ENCODE measurements around the gene PHLDA3.

The PHLDA3 gene

DNA sequence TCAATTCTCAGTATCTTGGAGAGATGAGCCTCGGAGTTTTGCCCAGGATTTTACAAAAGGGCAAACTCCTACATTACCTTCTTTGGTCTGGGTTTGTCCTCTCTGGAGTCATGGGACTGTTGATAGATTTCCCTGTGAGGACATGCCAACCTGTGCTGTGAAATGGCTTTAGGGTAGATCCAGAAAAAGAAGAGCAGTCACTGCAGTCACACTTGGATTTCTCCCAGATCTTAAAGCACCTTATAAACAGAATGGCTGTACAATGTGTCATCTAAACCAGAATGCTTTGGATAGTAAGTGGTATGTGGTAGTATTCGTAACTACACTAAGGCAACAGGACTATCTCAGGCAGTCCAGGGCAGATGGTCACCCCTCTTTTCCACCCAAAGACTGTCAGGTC, 39.8 kb upstream of the PHLDA3 start:
- Histone ChIP-seq H4K20me1 (ENCODE audit: insufficient read depth, low read length) (peaks cover 5% of the 10 kb centered on the region; the same call in 1 of the 2 replicates), H3K27ac (ENCODE audit: low read length) (no peak overlapping the region), H3K9ac (ENCODE audit: low read length) (no peak overlapping the region), H3K79me2 (ENCODE audit: low read length) (peaks cover 38% of the 10 kb centered on the region), H2AFZ (ENCODE audit: low read depth, low read length) (no peak overlapping the region), H3K27me3 (ENCODE audit: low read depth, low read length) (no peaks in the 10 kb centered on the region), H3K9me3 (ENCODE audit: insufficient read depth, low read length) (no peaks in the 10 kb centered on the region), H3K4me2 (ENCODE audit: low read length) (no peak overlapping the region), H3K4me3 (ENCODE audit: low read length) (no peak overlapping the region), H3K4me1 (ENCODE audit: low read length) (peaks cover 68% of the 10 kb centered on the region), H3K36me3 (replicated peaks; ENCODE audit: low read depth, low read length) (peaks cover 12% of the 10 kb centered on the region)
- TF ChIP-seq, protein P1, sequence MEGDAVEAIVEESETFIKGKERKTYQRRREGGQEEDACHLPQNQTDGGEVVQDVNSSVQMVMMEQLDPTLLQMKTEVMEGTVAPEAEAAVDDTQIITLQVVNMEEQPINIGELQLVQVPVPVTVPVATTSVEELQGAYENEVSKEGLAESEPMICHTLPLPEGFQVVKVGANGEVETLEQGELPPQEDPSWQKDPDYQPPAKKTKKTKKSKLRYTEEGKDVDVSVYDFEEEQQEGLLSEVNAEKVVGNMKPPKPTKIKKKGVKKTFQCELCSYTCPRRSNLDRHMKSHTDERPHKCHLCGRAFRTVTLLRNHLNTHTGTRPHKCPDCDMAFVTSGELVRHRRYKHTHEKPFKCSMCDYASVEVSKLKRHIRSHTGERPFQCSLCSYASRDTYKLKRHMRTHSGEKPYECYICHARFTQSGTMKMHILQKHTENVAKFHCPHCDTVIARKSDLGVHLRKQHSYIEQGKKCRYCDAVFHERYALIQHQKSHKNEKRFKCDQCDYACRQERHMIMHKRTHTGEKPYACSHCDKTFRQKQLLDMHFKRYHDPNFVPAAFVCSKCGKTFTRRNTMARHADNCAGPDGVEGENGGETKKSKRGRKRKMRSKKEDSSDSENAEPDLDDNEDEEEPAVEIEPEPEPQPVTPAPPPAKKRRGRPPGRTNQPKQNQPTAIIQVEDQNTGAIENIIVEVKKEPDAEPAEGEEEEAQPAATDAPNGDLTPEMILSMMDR (IDR thresholded peaks at IDR 0.05; ENCODE audit: low read depth, low read length): no peak
- no peak for TF ChIP-seq EZH2phosphoT487 (IDR thresholded peaks at IDR 0.05; ENCODE audit: low read depth)

DNA sequence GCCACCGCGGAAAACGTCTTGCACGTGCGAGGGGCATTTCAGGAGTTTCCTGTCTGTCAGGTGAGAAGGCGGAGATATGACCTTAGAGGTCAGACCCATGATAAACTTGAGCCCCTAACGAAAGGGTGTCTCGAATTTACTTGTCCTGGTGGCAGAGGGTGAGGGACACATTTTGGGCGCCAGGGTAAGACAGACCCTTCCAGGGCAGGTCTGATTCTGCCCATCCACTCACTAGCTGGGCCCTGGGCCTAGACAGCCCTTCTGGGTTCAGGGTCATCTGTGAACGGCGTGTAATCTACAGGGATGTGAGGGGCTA, 38.3 kb upstream of the PHLDA3 start:
- H3K4me3 ChIP-seq (ENCODE audit: low read length): peak overlapping the region; percentile 93
- peaks cover 7% of the 10 kb centered on the region; the same call in 1 of the 2 replicates for H4K20me1 ChIP-seq (ENCODE audit: insufficient read depth, low read length)
- H3K4me2 ChIP-seq (ENCODE audit: low read length): peak overlapping the region; percentile 97
- H3K9me3 ChIP-seq (ENCODE audit: insufficient read depth, low read length): no peaks in the 10 kb centered on the region
- peaks cover 50% of the 10 kb centered on the region for H3K79me2 ChIP-seq (ENCODE audit: low read length)
- TF ChIP-seq EZH2phosphoT487 (IDR thresholded peaks at IDR 0.05; ENCODE audit: low read depth): no peak
- TF ChIP-seq, protein P1 (IDR thresholded peaks at IDR 0.05; ENCODE audit: low read depth, low read length): no peak
- peak overlapping the region; percentile 49 for H3K27ac ChIP-seq (ENCODE audit: low read length)
- no peaks in the 10 kb centered on the region for H3K27me3 ChIP-seq (ENCODE audit: low read depth, low read length)
- H3K36me3 ChIP-seq (replicated peaks; ENCODE audit: low read depth, low read length): peaks cover 16% of the 10 kb centered on the region
- peaks cover 62% of the 10 kb centered on the region for H3K4me1 ChIP-seq (ENCODE audit: low read length)
- peak overlapping the region; percentile 27; the same call in 1 of the 2 replicates for H2AFZ ChIP-seq (ENCODE audit: low read depth, low read length)
- H3K9ac ChIP-seq (ENCODE audit: low read length): peak overlapping the region; percentile 92

DNA sequence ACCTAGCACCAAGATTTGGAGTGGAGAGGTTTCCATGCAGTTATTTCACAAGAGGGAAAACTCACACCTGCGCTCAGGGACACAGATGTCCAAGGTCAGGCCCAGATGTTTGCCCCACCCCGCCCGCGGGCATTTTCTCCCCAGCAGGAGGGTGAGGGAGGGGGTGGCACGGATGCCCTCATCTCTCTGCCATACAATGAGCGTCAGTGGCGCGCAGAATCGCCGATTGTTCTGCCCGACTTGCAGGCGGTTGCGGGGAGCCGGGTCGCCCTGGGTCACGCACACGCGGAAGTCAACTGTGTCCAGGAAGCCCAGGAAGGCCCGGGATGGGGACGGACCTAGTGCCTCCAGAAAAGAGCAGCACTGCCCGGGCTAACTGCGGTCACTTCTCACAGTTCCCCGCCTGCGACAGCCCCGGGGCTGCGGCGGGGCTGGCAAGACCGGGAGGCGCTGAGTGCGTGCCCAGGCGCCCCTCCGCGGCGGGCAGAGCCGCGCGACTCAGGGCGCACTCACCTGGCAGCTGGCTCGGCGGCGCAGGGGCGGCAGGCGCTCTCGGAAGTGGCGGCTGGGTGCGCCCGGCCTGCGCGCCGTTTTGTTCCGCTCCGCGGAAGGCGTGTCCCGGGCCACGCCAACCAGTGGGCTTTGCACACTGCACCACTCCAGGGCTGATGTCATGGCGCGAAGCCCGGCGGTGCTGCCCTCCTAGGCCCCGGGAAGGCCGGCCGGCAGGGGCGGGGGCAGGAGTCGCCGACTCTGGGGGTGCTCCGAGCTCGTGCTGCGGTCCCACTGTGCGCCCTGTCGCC, 37.8 kb upstream of the PHLDA3 start, which contains the start of gene CSRP1:
CSRP1 (minus strand) TSS at position 567 of the 803 bp plus-strand sequence. CDS start 10,820 bp downstream, outside the sequence.
- peak within 1 kb of the TSS; percentile 93 for H3K4me3 ChIP-seq (ENCODE audit: low read length)
- peak within 1 kb of the TSS; percentile 30; the same call in 1 of the 2 replicates for H2AFZ ChIP-seq (ENCODE audit: low read depth, low read length)
- no peak for TF ChIP-seq EZH2phosphoT487 (IDR thresholded peaks at IDR 0.05; ENCODE audit: low read depth)
- TF ChIP-seq, protein P1 (IDR thresholded peaks at IDR 0.05; ENCODE audit: low read depth, low read length): peak; percentile 31
- H3K9me3 ChIP-seq (ENCODE audit: insufficient read depth, low read length): no peaks in the 10 kb centered on the region
- peak within 1 kb of the TSS; percentile 97 for H3K4me2 ChIP-seq (ENCODE audit: low read length)
- peak within 1 kb of the TSS; percentile 92 for H3K9ac ChIP-seq (ENCODE audit: low read length)
- H3K79me2 ChIP-seq (ENCODE audit: low read length): peaks cover 55% of the 10 kb centered on the region
- peaks cover 56% of the 10 kb centered on the region for H3K4me1 ChIP-seq (ENCODE audit: low read length)
- peaks cover 16% of the 10 kb centered on the region for H3K36me3 ChIP-seq (replicated peaks; ENCODE audit: low read depth, low read length)
- peak within 1 kb of the TSS; percentile 49 for H3K27ac ChIP-seq (ENCODE audit: low read length)
- no peaks in the 10 kb centered on the region for H3K27me3 ChIP-seq (ENCODE audit: low read depth, low read length)
- H4K20me1 ChIP-seq (ENCODE audit: insufficient read depth, low read length): peaks cover 7% of the 10 kb centered on the region; the same call in 1 of the 2 replicates

DNA sequence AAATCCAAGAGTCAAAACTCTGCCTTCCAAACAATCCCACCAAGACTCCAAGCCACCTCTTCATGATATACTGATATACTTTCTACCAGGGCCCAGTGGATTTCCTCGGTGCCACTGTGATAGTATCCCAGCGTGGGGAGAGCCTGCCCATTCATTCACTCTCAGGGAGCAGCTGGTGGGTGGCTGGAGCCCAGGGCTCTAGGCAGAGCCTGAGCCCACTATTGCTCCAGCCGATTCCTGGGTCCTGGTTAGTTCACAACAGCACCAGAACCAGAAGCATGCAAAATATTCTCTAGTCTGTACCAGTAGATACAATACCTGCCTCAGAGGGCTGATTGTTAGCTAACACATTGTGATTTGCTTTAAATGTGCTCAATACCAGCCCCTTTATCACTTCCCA, 37.1 kb upstream of the PHLDA3 start:
- Histone ChIP-seq H3K36me3 (replicated peaks; ENCODE audit: low read depth, low read length) (peaks cover 20% of the 10 kb centered on the region), H3K4me3 (ENCODE audit: low read length) (peak overlapping the region; percentile 93), H3K27ac (ENCODE audit: low read length) (peak overlapping the region; percentile 49), H4K20me1 (ENCODE audit: insufficient read depth, low read length) (peaks cover 11% of the 10 kb centered on the region; the same call in 1 of the 2 replicates), H3K4me1 (ENCODE audit: low read length) (peaks cover 49% of the 10 kb centered on the region), H3K9me3 (ENCODE audit: insufficient read depth, low read length) (no peaks in the 10 kb centered on the region), H3K79me2 (ENCODE audit: low read length) (peaks cover 60% of the 10 kb centered on the region), H3K9ac (ENCODE audit: low read length) (peak overlapping the region; percentile 92), H3K27me3 (ENCODE audit: low read depth, low read length) (no peaks in the 10 kb centered on the region), H2AFZ (ENCODE audit: low read depth, low read length) (no peak overlapping the region), H3K4me2 (ENCODE audit: low read length) (peak overlapping the region; percentile 97)
- no peak for TF ChIP-seq EZH2phosphoT487 (IDR thresholded peaks at IDR 0.05; ENCODE audit: low read depth)
- TF ChIP-seq, protein P1 (IDR thresholded peaks at IDR 0.05; ENCODE audit: low read depth, low read length): no peak

All from OCI-LY3 (cell line).